Measurements from ENCODE around the gene TBX21.

- no peak for TF ChIP-seq CTCF (IDR thresholded peaks at IDR 0.05; ENCODE audit: low read length)
- no peak for TF ChIP-seq EZH2phosphoT487 (IDR thresholded peaks at IDR 0.05; ENCODE audit: low read length)
- no peak for TF ChIP-seq EZH2 (optimal IDR thresholded peaks at IDR 0.05; ENCODE audit: low read depth, low read length)
These were observed 12.0 kb downstream of the TBX21 start for GRCh38 chr17:47745037-47745380.
